IPS DF 4.7 (cell line): ENCODE measurements around the gene AKT1.
A peak's percentile ranks its signal among the peaks of the same experiment; 100 is the strongest.
"Not testable (repeated sequence)": the region's sequence is repeated elsewhere in the genome, so short reads cannot be mapped to it uniquely, and the experiment has no call there.

Experiments used
- DNase-seq: peaks from one replicate; pipeline ENCODE4 v3.0.0-alpha.2; 2013; ENCODE audit warnings: low spot score; ENCODE audit errors: extremely low read depth

The AKT1 gene

DNA sequence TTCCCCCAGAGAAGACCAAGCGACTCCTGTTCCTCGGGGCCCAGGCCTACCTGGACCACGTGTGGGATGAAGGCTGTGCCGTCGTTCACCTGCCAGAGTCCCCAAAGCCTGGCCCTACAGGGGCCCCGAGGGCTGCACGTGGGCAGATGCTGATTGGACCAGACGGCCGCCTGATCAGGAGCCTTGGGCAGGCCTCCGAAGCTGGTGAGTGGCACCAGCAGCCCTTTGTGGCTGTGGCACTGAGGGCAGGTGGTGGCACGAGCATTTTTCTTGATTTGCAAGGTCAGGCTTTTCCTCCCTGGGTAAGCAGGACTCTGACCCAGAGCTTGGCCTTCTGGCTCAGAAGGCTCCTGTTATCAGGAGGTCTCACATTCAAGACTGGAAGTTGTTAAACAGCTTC is 39.9 kb downstream of the AKT1 start:
- DNase-seq = no peak

DNA sequence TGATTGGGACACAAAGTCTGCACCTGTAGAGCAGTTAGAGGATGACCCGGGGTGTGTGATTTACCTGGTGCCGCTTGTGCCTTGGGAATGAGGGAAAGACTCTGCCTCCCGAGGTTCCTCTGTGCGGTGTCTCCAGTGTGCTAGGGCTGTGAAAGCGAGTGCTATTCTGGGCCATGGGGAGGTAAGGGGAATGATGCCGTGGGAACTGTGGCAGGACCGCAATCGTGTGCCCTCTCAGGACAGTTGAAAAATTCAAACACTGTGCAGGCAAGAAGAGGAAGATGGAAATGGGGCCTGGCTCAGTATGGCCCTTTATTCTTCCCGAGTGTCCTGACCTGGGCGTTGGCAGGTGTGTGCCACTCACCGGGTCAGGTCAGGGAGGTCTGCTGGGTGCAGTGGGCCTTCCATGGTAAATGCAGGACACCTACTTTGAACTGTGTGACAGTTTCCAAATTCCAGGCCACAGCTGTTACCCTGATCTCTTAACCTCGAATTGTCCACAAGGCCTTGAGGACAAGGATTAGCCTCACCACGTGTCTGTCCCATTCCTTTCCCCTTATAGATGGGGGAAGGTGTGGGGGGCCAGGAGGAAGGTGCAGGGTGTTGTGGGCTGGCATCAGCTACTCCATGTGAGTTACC is 41.2 kb downstream of the AKT1 start:
- DNase-seq = no peak

DNA sequence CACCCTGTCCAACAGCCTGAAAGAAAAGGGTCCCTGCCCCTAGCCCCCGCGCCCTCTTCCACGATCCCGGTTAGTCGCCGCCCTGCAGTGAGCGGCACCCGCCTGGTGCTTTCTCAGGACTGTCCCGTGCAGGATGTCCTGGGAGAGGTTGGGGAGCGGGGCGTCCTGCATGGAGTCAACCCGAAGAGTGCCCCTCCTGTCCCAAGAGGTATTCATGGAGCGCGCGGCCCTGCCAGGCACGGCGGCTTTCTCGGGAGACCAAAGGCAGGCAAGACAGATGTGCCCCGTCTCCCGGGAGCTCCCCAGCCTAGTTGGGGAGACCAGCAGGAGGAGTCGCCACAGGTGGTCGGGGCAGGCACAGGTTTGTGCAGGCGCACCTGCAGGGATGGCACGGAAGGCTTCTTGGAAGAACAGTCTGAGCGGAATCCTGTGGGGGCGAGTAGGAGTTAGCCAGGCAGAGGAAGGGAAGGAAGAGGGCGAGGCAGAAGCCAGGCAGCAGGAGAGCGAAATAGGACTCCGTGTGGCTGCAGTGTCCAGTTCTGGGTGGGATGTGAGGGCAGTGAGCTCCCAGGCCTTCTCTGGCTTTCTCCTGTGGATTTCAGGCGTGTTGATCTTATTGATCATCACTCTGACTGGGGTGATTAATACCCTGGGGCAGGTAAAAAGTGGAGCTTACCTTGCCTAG is 41.9 kb downstream of the AKT1 start:
- DNase-seq = no peak

DNA sequence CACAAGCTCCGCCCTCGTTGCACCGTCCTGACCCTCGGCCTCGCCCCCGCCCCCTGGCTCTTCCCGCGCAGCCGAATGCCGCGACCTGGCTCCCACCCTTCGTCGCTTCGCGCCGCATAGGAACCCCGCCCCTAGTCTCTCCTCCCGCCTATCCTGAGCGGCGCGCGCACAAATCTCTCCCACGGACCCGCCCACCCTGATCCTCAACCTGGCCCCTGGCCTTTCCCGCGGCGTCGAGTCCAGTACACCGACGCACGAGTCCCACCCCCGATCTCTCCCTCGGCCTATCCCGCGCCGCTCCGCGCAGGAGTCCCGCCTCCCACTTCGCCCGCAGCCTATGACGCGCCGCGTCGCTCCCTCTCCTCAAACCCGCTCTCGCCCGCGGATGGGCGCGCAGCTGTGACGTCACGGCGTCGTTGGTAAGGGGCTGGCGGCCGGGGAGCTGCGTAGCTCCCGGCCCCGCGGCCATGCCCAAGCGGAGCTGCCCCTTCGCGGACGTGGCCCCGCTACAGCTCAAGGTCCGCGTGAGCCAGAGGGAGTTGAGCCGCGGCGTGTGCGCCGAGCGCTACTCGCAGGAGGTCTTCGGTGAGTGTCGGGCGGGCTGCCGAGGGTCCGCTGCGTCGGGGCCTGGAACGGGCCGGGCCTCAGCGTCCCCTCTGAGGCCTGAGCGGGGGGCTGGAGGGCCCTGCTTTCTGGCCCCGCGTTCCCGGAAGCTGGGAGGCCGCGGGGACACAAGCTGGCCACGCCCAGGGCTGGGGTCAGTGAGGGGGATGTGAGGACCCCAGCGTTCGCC is 42.6 kb downstream of the AKT1 start, which contains the start of gene SIVA1:
Gene SIVA1, plus strand, starts transcription at position 413 of the 793 bp plus-strand sequence. Its CDS starts 55 bp downstream, at position 468.
- DNase-seq = peak; percentile 94

DNA sequence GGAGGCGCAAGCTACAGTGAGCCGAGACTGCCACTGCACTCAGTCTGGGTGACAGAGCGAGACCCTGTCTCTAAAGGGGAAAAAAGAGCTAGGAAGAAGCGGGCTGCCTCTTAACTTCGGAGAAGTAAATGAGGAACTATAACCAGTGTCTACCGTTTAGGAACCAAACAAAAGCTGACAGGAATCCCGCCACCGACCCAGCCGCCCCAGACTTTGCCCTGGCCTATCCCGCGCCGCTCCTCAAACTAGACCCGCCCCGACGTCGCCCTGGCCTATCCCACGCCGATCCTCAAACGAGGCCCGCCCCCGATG is 43.2 kb downstream of the AKT1 start:
- no peak for DNase-seq

DNA sequence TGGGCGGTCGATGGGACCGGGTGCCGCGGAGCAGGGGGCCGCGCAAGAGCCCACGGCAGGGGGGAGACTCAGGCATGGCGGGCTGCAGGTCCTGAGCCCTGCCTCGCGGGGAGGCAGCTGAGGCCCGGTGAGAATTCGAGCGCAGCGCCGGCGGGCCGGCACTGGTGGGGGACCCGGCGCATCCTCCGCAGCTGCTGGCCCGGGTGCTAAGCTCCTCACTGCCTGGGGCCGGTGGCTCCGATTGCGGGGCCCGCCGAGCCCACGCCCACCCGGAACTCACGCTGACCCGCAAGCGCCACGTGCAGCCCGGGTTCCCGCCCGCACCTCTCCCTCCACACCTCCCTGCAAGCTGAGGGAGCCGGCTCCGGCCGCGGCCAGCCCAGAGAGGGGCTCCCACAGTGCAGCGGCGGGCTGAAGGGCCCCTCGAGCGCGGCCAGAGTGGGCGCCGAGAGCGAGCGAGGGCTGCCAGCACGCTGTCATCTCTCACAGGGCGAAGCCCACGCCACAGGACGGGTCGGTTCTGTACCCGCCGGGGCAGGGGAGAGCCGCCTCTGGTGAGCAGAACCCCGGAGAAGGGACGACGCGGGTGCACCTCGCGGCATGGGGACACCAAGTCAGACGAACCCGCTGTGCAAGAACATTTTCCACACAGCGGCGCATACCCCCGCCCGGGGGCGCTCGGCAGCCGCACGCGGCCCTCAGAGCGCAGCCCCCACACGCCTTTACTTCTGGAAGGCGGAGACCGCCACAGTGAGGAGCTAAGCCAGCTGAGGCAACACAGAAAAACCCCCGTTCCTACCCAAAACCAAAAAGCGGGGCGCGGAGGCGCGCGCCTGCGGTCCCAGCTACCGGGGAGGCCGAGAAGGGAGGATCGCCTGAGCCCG is 43.8 kb downstream of the AKT1 start:
- no peak for DNase-seq

DNA sequence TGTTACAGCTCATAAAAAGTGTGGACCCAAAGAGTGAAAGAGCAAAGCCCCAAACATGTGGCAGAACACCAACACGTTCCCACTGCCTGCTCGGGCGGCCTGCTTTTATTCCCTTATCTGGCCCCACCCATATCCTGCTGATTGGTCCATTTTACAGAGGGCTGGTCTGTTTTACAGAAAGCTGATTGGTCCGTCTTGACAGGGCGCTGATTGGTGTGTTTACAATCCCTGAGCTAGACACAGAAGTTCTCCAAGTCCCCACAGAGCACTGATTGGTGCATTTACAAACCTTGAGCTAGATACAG is 44.8 kb downstream of the AKT1 start:
- not testable (repeated sequence) for DNase-seq

DNA sequence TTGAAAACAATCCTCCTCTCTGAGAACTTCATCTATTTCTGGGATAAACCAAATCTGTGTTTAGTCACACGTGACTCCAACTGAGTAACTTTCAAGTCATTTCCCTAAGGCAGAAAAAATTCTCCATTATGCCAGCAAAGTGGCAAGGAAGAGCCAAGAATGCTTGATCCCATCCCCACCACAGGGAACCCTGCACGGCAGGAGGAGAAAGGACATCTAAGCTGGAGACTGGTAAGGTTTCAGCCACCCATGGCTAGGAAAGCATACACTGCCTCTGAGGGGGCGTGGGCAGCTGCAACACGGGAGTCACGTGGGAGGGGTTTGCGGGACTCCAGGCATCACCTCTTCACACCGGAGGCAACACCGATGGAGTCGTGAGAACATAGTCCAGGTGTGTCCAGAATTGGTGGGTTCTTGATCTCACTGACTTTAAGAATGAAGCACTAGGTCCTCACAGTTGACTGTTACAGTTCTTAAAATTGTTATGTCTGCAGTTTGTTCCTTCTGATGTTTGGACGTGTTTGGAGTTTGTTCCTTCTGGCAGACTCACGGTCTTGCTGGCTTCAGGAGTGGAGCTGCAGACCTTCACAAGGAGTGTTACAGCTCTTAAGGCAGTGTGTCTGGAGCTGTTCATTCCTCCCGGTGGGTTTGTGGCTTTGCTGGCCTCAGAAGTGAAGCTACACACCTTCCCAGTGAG is 45.3 kb downstream of the AKT1 start:
- DNase-seq = no peak

DNA sequence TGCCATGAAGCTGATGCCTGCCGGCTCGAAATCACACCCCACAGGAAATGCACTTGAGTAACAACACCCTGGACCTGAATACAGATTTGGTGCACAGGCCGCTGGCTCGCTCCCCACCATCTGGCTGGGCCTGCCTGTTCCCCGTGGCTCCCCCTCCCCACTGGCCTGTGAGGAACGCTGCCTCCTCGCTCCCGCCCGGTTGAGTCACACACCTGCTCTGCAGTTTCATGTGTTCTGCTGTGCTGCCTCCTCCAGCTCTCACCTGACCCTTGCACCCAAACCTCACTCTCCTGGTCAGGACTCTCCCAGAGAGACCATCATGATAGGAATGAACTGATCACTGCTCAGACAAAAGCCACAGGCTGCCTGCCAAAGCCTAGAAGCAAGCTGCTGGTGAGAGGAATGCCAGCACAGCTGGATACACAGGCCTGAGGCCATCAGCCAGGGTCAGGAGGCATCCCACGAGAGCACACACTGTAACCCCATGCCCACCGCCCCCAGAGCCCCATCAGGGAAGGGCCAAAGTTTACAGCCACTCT is 46.4 kb downstream of the AKT1 start:
- DNase-seq = no peak

DNA sequence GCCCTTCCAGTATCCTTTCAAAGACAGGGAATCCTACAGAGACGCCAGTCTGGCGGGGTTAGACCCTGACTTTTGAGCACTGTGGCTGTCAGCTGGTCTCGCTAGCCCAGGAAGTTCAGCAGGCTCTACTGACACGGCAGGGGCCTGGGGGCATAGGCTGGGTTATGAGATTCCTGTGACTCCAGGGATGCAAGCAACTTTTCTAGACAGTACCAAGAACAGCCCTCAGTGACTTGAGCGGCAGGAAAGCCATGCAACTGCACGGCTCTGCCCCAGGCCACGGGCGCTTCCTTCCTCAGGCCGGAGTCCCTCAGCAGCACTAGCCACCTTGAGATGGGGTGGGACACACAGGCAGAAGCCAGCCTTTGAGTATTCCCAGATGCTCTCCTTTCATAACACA is 47.7 kb downstream of the AKT1 start:
- no peak for DNase-seq

DNA sequence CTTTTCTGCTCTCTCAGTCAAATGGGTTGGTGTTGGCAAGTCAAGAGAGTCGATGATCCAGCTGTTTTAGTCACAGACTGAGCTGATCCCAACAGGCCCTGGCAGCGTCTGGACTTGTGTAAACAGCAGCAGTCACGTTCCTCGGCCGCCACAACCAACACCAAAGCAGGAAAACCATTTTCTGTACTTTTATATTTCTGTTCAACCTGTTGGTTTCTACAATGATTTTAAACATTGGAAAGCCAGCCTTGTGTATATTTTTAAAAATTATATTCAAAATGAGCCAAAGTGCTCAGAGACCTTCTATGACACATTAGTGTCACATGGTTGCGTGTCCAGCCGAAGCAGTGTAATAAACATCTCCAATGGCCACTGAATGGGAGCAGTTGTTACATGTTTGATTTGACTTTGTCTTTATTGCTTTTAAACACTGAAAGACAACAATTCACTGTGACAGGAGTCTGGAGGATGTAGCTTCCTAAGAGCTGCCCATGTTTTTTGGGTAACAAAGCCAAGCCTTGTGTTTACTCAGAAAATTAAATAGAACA is 48.5 kb downstream of the AKT1 start:
- no peak for DNase-seq

DNA sequence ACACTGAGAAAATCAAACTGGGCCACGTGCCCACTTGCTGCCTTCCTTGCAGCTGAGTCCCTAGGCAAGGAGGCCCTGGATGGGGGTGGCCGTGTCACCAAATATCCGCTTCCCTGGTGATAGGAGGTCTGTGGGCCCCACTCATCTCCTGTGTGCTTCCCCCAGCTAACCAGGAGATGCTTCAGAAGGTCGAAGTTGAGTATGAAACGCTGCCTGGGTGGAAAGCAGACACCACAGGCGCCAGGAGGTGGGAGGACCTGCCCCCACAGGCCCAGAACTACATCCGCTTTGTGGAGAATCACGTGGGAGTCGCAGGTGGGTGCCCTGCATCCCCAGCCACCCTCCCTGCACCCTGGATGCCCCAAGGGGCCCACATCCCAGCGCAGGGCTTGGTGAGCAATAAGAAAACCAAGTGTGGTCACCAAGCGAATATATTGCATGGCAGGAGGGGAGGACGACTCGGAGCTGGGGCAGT is 49.4 kb downstream of the AKT1 start:
- DNase-seq = no peak

DNA sequence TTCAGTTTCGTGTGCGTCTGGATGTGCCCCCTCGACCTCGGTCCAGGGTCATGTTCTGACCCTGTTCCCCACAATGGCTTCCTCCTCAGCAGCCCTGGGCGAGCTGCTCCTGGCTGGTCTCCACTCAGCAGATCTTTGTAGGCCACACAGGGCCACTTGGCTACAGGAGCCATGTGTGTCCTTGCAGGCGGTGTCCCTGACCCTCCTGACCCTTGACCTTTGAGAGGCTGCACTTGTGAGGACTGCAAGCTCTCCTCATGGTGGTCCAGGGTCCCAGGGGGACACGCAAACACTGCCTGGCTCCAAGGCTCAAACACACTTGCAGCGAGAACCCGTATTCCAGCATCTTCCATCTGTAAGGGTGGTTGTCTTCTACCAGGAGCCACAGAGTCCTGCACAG is 50.1 kb downstream of the AKT1 start:
- no peak for DNase-seq

DNA sequence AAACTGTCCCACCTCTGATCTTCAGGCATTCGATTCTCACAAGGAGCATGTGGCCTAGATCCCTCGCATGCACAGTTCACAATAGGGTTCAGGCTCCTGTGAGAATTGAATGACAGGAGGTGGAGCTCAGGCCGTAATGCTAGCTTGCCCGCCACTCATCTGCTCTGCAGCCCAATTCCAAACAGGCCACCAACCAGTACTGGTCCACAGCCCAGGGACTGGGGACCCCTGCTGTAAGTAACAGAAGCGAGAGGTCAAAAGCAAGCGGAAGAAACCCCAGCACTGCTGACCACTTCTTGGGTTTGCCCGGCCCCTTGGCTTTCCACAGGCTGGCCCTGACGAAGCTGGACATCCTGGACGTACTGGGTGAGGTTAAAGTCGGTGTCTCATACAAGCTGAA is 51.1 kb downstream of the AKT1 start:
- no peak for DNase-seq

DNA sequence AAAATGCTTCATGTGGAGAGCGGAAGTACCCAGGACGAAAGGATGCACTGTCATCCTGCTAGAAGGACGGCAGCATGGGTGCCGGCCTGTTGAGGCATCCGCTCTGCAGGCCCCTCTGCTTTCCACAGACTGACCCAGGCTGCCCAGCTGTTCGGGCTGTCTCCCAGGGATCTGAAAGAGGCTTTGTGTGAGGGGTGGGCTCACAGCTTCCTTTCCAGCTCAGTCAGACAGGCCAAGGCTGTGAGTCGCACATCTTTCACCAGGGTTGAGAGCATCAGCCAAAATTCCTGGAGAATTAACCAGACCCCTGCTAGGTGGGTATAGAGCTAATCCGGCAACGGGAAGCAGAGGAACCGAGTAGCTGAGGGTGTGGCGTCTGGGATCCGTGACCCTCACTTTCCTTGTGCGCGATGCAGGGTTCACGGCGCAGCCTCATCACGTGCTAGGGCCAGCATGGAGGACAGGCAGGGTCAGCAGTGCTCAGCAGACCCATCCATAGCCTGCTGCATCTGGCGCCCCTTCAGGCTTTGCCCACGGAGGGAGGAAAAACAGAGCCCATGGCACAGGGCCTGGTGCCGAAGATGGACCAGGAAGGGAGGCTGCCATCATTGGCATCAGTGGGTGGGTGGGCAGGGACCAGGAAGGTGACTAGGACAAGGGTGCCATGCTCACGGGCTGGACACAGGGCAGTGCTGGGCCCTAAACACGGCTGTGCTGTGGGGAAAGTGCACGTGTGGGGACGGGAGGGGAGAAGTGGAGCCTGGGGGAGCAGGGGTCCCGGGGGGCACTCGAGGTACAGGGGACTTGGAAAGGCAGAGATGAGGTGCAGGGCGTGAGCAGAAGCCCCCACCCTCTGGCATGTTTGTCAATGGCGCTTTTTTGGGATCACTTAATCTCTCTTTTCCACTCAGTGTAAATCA is 51.8 kb downstream of the AKT1 start:
- DNase-seq = no peak

DNA sequence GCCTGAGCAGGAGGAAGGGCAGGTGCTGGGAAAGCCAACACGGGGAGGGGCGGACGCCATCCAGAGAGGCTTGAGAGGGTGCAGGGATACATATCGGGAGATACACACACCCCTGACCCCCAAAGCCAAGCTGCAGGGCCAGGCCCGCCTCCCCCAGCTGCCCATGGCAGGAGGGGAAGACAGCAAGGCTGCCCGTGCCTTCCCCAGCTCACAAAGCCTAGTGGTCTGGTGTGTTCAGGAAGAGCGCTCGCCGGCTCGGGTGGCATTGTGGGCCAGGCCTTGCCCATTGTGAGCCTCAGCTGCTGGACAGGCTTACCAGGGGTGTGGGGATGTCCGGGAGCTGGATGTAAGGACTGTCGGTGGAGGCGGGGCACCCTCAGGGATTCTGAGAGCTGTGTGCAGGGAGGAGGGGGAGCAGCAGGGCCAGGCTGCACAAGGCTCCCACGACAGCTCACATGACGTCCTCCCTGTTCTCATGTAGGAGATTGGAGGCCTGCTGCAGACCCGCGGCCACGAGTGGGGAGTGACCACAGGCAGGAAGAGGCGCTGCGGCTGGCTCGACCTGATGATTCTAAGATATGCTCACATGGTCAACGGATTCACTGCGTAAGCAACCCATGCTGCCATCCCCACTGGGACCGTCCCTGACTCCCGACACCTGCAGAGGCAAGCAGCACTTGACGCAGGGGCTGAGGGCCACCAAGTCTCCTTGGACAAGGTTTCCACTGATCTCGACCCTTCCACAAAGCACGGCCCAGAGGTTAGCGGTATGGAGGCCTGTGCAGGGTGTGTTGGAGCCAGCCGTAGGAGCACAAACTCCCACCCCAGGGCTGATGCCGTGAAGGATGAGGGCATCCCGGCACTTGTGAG is 52.7 kb downstream of the AKT1 start:
- DNase-seq = no peak

DNA sequence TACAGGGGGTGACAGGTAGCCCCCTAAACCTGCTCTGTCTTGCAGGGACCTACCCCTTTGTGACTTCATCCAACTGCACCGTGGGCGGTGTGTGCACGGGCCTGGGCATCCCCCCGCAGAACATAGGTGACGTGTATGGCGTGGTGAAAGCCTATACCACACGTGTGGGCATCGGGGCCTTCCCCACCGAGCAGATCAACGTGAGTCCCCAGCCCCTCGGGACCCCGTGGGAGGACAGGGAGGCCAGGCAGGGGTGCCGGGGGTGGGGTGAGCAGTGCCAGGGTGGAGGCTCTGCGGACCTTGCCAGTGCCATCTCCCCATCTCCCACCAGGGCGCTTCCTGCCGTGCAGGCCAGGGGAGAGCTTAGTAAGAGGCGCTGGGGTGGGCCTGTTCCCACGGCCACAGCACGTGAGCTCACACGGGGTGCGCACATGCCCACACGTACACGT is 53.7 kb downstream of the AKT1 start:
- DNase-seq = no peak

DNA sequence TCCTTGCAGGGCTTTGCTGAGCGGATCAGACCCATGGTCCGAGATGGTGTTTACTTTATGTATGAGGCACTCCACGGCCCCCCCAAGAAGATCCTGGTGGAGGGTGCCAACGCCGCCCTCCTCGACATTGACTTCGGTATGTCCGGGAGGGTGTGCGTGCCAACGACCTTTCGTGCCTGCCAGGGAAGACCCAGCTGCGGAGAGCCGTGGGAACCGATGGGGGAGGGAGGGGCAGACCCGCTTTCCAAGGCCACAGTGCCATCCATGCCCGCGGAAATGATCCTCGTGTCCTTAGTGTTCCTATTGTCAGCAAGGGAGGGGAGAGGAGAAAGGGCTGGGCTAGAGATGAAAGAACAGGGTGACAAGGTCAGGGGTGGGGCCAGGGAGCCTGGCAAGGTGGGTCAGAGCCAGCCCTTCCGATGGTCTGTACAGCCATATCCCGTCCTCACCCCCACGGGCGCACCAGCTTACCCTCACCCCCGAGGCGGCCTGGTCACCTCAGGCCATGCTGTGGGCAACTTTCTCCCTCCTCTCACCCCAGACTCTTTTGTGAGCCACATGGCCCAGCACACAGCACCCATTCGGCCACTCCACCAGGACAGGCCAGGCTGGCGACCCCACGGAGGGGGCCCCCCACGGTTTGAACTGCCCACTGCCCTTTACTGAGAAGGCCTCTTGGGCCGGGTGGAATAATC is 54.3 kb downstream of the AKT1 start:
- no peak for DNase-seq
